ENCODE results near the gene LCLAT1.

- no peak for TF ChIP-seq EP300 (IDR thresholded peaks at IDR 0.05)
- TF ChIP-seq, protein P1, sequence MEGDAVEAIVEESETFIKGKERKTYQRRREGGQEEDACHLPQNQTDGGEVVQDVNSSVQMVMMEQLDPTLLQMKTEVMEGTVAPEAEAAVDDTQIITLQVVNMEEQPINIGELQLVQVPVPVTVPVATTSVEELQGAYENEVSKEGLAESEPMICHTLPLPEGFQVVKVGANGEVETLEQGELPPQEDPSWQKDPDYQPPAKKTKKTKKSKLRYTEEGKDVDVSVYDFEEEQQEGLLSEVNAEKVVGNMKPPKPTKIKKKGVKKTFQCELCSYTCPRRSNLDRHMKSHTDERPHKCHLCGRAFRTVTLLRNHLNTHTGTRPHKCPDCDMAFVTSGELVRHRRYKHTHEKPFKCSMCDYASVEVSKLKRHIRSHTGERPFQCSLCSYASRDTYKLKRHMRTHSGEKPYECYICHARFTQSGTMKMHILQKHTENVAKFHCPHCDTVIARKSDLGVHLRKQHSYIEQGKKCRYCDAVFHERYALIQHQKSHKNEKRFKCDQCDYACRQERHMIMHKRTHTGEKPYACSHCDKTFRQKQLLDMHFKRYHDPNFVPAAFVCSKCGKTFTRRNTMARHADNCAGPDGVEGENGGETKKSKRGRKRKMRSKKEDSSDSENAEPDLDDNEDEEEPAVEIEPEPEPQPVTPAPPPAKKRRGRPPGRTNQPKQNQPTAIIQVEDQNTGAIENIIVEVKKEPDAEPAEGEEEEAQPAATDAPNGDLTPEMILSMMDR (IDR thresholded peaks at IDR 0.05): no peak
- TF ChIP-seq POLR2A (IDR thresholded peaks at IDR 0.05): no peak
- no peak for TF ChIP-seq POLR2AphosphoS5 (IDR thresholded peaks at IDR 0.05)
These were observed 25.2 kb upstream of the LCLAT1 start for GRCh38 chr2:30421604-30422443.

Data from upper lobe of left lung (tissue), 4 donors.